IPS-NIHi7 (cell line): Measurements from ENCODE around the gene SNRPD3.

ENCODE experiments used
- DNase-seq: peaks from one replicate; pipeline ENCODE4 v3.0.0; 2012; ENCODE audit warnings: mixed read lengths; ENCODE audit errors: extremely low spot score

The SNRPD3 gene

DNA sequence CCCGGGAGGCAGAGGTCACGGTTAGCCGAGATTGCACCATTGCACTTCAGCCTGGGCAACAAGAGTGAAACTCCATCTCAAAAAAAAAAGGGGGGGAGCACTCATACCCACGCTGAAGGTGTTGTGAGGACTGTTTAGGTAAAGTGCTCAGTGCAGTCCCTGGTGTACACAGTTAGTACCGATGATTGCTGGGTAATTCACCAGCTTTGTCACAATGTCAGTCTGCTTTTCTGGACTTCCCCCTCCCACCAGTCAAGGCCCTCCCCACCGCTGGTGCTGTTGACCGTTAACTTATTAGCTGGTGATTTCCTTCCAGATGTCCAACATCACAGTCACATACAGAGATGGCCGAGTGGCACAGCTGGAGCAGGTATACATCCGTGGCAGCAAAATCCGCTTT lies 11.9 kb downstream of the SNRPD3 start:
- DNase-seq: no peak

DNA sequence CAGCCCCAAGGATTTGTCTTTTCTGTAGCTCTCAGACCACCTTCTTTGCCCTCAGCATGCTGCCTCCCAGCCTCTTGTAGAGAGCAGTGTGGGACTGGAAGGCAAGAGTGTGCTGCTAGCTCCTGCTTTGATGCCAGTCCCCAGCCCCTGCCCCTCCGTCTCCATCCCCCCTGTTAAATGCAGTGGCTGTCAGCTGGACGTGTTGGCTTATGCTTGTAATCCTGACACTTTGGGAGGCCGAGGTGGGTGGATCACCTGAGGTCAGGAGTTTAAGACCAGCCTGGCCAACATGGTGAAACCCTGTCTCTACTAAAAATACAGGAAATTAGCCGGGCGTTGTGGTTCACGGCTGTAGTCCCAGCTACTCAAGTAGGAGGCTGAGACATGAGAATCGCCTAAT lies 15.5 kb downstream of the SNRPD3 start:
- DNase-seq: no peak

DNA sequence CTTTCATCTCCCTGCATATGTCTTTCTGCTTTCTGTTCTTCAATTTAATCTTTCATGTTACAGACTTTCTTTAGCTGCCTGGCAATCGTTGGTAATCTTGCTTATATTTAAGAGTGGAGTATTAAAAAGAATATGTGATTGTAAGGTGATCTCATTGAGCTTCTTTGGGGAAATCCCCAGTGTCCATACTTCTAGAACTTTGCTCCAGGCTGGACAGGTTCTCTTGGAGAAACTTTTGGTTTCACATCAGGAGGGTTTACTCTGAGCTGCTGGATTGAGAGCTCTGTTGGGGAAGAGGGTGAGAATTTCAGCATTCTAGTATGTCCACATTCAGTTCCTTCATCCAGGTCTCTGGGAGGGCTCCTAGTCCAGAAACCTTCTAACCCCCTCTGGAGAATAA lies 21.0 kb downstream of the SNRPD3 start:
- DNase-seq: no peak

DNA sequence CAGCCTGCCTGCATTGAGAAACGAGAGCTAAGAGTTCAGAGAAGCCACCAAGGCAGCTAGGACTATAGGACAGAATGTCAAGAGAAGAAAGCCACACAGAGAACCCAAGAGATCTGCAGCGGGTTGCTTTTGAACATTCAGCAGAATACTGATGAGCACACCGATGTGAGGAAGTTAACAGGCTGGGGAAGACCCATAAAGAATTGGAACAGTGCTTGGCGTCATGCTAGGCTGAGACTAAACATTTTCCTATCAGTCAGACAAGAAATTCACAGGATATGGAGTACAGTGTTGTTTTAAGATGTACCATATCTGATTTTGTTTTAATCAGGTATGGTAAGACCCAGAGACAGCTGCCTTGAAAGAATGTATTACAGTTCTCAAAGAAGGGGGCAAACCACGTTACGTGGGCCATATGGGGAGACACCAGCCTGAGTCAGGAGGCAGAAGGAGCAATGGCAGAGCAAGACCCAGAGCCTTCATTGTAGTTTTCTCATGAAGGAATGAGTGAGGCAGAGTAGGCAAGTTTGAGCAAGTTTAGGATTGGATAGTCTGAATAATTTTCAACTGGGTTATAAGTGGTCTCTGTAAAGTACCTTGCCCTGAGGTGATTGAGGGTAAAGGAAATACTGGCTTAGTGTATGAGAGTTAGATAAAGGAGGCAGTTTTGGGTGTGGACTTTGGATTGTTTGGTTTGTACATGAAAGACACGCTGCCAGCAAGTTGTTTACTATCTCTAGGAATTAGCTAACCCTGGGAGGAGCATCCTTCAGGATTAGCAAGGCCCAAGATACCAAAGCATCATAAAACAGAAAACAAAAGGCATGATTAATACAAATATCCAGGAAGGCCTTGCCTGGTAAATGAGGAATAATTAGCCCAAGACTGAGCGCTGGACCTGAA lies 22.8 kb downstream of the SNRPD3 start:
- no peak for DNase-seq

DNA sequence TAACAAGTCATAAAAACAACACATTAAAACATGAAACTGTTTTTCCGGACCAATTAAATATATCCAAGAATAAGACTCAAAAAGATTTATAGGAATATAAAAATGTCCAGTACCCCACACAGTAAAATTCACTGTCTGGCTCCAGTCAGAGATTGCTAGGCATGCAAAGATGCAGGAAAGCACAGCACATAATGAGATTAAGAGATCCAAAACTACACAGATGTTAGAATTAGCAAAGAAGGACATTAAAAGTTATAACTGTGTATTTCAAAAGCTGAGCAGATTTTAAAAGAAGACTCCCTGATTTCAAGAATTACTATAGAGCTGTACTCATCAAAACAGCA lies 23.4 kb downstream of the SNRPD3 start:
- no peak for DNase-seq

DNA sequence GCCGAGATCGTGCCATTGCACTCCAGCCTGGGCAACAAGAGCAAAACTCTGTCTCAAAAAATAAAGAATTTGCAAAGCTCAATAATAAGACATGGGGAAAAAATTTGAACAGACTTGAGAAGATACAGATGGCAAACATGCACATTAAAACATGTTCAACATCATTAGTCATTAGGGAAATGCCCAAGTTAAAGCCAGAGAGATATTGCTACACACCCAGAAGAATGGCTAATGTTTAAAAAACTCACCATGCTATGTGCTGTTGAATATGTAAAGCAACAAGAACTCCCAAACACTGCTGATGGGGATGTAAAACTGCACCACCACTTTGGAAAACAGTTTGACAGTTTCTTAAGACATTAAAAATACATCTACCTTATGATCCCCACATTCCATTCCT lies 24.5 kb downstream of the SNRPD3 start:
- DNase-seq: no peak

DNA sequence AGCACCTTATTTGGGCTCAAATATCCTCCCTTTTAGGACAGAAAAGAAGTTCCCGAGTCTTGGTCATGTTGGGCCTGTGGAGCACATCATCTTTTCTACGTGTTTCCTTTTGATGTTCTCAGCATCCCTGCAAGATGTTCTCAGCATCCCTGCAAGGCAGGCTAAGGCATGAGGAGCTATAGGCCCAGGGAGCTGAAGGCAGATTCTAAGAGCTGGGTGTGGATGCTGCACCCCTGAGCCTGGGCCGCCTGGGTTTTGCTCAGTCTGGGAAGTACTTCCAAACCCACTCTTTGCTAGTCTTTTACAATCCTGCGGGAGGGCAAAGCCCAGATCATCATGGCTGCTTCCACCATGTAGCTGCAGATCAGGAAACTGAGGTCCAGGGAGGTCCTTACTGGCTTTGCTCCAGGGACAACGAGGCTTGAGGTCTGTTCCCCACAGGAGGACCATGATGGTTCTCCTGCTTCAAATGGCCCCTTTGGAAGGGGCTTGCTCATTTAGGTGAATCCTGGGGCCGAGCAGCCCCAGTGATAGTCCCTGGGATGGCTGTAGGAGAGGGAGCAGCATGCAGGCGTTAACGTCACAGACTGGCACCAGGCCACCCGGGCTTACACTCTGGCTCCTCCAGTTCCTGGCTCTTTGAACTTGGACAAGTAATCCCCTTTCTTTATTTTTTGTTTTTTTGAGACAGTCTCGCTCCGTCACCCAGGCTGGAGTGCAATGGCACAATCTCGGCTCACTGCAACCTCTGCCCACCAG lies 26.4 kb downstream of the SNRPD3 start:
- no peak for DNase-seq

DNA sequence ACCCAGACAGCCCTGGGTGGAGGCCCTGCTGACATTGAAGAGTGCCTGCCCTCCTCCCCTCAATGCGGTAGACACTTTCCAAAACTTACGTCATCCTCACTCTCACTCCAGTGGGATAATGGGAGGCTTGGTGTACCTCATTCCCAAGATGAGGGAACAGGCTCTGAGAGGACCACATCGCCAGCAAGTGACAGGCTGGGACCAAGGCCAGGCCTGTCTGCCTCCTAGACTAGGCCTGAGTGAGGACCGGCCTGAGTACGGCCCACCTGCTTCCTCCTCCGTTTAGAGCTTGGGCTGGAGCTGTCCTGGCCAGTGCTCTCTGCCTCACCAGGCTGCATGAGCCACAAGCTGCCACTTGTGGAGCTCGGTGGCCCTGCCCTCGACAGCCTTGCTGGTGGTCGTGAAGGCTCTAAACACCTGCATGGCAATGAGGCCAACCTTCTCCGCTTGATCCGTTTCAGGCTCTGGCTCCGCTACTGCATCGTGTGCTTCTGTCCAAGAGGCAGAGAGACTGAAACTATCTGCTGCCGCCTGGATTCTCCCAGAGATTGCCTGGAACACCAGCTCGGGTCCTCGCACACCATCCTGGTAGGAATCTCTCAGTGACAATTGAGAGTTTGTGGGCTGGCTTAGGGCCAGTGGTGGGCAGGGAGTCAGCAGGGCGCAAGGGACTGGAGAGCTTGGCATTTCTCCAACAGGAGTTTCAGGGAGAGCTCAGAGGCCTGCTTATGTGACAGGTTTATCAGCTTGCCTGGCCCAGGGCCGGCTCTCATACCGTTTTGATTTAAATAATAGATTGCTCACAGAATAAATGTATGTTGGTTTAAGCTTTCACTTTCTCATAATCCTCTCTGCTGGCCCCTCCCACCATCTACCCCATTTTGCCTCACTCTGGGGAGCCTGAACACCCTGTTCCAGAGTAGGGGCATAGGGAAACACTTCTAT lies 27.7 kb downstream of the SNRPD3 start:
- DNase-seq: no peak

DNA sequence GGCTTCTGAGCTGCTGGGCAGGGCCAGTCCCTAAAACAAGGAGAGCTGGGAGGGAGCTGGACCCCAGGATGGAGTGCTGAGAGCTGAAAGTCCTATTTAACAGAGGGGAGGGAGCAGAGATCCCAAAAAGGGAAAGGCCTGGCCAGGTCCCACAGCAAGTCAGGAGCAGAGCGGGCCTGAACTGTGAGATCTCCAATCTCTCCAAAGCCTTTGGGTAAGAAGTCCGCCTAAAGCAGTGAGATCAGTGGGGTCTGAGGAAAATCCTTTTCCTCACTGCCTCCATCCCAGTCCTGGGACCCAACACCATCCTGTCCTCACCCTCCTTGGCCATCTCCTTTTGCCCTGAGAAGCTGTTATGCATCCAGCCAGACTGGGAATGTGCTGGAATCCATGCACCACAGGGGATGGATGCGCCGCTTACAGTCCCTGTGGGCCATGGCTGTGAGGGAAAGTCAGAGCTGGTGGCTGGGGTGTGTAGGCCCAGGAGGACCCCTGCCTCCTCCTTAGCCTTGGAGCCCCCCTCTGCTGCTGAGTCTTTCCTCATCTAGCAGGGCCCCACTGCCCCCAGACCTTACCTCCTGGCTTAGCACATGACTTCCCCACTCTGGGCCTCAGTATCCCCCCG lies 28.5 kb downstream of the SNRPD3 start:
- DNase-seq: no peak

DNA sequence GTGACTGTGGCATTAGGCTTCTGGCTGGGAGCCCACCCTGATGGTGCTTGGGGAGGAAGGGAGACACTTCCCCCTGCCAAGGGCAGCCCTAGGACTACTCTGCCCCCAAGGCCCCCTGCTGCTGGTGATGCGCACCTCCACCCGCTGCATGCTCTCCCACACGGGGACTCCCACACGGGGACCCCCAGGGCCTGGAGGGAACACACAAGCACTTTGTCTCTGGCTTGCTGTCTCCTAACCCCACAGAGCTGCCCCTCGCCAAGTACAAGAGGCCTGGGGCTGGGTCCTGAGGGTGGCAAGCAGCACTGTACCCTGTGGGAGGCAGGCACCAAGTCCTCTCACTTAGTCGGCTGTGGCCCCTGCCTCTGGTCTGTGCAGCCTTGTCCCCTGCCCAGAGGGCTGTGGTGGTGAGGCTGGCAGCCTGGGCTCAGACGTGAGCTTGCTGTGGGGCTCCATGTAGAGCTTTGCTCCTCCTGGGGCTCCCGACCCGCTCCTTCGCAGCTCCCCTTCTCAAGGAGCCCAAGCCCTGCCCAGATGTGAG lies 29.1 kb downstream of the SNRPD3 start:
- no peak for DNase-seq

DNA sequence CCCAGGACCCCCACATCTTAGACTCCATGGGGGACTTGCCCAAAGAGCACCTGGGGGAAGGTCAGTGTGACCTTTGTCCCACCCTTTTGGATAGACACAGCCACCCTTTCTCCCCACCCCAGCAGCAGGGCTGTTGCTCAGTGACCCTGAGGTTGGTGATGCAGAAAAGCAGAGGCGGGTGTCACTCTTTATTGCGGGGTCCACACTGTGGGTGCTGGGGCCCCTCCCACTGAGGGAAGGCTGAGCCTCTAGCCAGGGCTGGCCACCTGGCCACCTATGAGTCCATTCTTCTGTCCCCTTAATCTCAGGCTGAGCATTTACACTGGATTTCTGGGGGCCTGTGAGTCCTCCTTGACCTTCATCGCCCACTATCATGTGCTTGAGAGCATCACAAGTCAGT lies 29.7 kb downstream of the SNRPD3 start:
- no peak for DNase-seq

DNA sequence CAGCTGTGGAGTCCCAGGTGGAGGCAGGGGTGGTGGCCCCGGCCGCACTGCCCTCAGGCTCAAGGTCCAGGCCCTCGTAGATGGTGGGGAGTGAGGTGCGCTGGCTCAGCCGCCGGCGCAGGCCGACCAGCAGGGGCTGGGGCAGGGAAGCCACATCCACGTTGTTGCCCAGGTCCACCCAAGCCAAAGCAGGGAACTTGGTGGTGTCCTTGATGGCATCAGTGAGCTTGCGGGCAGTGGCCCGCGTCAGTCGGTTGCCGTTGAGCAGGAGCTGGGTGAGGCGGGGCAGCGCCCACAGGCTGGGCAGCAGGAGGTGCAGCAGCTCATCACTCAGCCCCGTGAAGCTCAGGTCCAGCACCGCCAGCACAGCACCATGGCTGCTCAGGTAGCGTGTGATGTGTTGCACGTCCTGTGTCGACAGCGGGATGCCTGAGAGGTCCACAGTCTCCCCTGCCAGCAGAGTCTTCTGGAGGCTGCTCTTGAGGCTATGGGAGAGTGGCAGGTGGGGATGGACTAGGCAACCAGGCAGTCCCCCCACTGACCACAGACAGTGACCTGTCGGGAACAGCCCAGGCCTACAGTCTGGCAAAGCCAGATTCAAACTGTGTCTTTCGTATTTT lies 30.2 kb downstream of the SNRPD3 start:
- DNase-seq: no peak

DNA sequence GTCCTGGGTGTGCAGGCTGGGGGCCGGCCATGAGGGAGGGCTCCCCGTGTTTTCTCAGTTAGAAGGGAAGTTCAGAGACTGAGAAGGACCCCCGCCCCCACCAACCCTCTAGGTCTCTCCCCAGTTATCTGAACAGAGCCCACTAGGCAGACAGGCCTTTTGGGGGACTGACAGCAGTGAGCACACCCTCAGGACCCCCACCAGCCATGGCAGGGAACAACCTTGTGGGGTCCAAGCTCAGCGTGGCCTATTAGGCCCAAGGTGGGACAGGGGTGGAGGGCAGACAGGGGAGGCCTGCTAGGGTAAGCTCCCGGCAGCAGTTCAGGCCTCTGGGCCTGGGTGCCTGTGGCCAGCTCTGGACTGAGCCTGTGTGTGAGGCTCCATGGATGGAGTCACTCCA lies 31.5 kb downstream of the SNRPD3 start:
- no peak for DNase-seq

DNA sequence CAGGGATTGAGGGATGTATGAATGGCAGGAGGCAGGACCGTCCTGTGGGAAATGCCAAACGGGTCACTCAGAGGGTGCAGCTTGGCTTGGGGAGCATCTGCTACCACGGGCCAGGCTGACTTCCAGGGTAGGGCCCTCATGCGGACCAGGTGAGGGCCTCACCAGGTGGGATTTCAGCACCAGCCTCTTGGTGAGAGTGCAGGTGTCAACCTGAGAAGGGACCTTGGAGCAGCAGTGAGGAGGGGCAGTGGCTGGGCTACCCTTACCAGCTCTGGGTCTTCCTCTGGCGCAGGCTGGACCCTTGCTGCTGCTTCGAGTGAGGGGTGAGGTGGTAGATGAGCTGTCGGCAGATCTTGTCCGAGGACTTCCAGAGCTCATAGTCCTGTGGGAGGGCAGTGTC lies 32.1 kb downstream of the SNRPD3 start:
- DNase-seq: no peak

DNA sequence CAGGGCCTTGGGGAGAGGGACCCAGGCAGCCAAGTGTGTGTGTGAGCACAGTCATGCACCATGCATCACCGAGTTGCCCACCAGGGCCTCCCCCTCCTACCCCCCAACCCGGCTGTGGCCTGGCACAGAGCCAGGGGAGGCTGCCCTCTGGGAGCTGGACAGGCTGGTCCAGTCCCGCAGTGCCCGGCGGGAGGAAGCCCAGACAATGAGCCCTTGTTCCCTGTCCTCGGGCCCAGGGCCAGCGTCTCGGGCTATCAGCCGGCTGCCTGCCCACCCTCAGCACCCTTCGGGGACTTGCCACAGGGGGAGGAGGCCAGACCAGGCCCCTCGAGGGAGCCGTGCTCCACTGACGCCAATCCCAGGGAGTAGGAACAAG lies 32.6 kb downstream of the SNRPD3 start:
- DNase-seq: no peak

DNA sequence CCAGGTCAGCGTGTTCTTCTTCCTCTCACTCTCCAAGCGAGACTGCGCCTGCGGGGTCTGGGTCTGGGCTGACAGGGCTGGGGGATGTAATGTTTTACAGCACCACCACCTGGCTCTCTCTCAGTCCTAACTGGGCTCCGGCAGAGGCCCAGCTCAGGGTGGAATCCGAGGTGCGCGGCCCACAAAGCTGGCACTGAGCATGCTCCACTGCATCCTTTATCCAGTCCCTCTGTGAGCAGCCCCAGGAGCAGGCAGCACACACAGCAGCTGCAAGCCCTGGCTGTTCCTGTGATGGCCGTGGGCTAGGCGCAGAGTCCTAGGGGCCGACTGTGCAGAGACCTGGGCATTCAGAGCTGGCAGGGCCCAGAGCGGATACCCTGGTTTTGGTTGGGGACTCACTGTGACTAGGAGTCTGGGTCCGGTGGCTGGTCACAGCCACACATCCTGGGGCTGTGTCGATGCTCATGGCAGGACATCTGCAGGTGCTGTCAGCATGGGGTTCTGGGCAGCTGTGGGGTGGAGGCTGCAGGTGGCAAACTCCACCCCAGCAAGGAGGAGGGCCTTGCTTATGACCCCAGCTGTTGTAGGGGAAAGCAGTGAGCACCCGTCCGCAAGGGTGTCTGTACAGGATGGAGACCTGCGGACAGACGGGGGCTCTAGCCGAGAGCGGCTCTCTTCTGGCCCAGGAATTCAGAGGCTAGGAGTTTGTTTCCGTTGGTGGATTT lies 33.1 kb downstream of the SNRPD3 start:
- no peak for DNase-seq

DNA sequence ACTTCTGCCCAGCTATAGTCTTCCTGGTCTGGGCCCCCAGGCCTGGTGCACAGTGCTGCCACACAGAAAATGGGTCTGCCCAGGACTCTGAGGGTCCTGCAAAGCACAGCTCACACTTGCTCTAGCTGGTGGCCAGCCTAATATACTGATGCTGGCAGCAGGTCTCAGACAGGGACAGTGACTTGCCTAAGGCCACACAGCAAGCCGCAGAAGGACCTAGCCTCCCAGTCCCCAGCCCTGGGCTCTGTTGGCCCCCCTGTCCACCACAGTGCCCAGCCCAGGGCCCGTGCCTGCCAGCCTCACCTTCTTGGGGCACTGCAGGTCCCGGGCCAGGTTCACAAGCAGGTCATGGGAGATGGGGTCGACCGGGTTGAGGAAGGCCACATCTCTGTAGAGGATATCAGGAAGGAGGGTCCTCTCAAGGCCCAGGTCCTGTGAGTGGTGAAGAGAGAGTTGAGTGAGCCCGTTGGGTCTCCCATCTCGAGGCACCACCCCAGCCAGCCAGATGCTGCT lies 33.8 kb downstream of the SNRPD3 start:
- DNase-seq: no peak

DNA sequence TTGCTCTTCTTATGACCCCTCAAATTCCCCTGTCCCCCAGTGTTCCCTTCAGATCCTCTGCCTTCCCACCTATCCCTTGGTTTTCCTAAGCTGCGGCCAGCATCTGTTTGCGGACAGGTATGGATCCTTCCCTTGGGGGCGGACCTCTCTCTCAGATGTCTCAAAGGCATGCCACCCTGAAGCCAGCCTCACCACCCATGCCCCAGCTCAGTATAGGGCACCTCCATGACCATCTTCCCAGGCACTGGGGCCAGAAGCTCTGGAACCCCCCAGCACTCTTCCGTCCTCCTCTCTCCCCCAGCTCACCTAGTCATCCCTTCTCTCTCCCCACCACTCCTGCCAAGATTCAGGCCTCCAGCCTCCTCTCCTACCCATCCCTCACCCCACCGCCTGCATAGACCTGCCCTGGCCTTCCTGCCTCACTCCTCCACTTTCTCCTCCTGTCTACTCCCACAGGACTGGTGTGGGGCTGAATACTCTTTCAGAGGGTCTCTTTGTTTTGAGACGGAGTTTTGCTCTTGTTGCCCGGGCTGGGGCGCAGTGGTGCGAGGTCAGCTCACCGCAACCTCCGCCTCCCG lies 34.9 kb downstream of the SNRPD3 start:
- no peak for DNase-seq

DNA sequence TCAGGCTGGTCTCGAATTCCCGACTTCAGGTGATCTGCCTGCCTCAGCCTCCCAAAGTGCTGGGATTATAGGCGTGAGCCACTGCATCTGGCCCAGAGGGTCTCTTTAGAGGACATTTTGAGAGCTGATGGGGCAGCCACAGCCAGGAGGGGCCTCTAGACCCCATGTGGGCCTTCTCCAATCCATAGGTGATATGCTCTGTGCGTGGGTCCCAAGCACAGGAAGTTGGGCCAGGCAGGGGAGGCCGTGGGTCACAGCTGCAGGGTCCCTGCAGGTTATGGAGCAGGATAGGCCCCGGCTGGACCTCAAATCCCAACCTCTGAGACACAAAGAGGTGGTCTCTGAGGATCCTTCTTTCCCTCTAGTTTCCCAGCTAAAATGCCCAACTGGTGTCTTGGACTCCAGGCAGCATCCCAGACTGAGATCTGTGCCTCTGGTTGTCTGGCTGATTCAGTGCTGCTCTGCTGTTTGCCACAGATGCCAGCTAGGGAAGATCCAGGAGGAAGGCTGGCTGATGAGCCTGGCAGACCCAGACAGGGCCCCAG lies 35.6 kb downstream of the SNRPD3 start:
- no peak for DNase-seq
